IPS-NIHi7 (cell line): ENCODE data around the gene SLU7.

Experiments
- DNase-seq: peaks from one replicate; pipeline ENCODE4 v3.0.0; 2012; ENCODE audit warnings: mixed read lengths; ENCODE audit errors: extremely low spot score

The SLU7 gene

GRCh38 chr5:160419458-160420330, 813 bp upstream of the SLU7 start:
- DNase-seq: no peak

GRCh38 chr5:160399402-160400353, 19.2 kb downstream of the SLU7 start, which contains the start of gene FAM200C:
Gene FAM200C (minus strand): TSS chr5:160400054. CDS start chr5:160395490, 4,564 bp downstream.
- DNase-seq: peak; percentile 99

GRCh38 chr5:160398806-160399205, 20.1 kb downstream of the SLU7 start:
- no peak for DNase-seq

GRCh38 chr5:160397492-160397891, 21.4 kb downstream of the SLU7 start:
- DNase-seq: no peak

- no peak for DNase-seq
Measured at GRCh38 chr5:160395111-160395510, 23.8 kb downstream of the SLU7 start.

- no peak for DNase-seq
Measured at GRCh38 chr5:160390787-160391696, 27.8 kb downstream of the SLU7 start.

- no peak for DNase-seq
Measured at GRCh38 chr5:160387445-160387844, 31.4 kb downstream of the SLU7 start.

- no peak for DNase-seq
Measured at GRCh38 chr5:160385496-160385895, 33.4 kb downstream of the SLU7 start.

- no peak for DNase-seq
Measured at GRCh38 chr5:160384681-160385080, 34.2 kb downstream of the SLU7 start.

- no peak for DNase-seq
Measured at GRCh38 chr5:160382346-160382745, 36.5 kb downstream of the SLU7 start.

- DNase-seq: no peak
Measured at GRCh38 chr5:160380041-160380440, 38.8 kb downstream of the SLU7 start.

GRCh38 chr5:160379511-160379910, 39.4 kb downstream of the SLU7 start:
- DNase-seq: no peak

- no peak for DNase-seq
Measured at GRCh38 chr5:160378330-160378729, 40.6 kb downstream of the SLU7 start.

- no peak for DNase-seq
Measured at GRCh38 chr5:160377651-160378050, 41.2 kb downstream of the SLU7 start.

GRCh38 chr5:160376416-160376815, 42.5 kb downstream of the SLU7 start:
- DNase-seq: no peak

- no peak for DNase-seq
Measured at GRCh38 chr5:160375701-160376100, 43.2 kb downstream of the SLU7 start.

- no peak for DNase-seq
Measured at GRCh38 chr5:160375166-160375565, 43.7 kb downstream of the SLU7 start.

- DNase-seq: no peak
Measured at GRCh38 chr5:160371294-160371693, 47.6 kb downstream of the SLU7 start.

- no peak for DNase-seq
Measured at GRCh38 chr5:160370713-160371034, 48.2 kb downstream of the SLU7 start.

- peak; percentile 79 for DNase-seq
Measured at GRCh38 chr5:160369990-160370712, 48.7 kb downstream of the SLU7 start, which contains the start of gene C1QTNF2. Gene C1QTNF2 (minus strand): TSS chr5:160370626. CDS start chr5:160355011, 15,615 bp downstream.

GRCh38 chr5:160367885-160368284, 51.0 kb downstream of the SLU7 start:
- DNase-seq: no peak
